ENCODE results near the gene YIF1B.
A peak's percentile ranks its signal among the peaks of the same experiment; 100 is the strongest.
"Not testable (repeated sequence)": the region's sequence is repeated elsewhere in the genome, so short reads cannot be mapped to it uniquely, and the experiment has no call there.

YIF1B gene

DNA sequence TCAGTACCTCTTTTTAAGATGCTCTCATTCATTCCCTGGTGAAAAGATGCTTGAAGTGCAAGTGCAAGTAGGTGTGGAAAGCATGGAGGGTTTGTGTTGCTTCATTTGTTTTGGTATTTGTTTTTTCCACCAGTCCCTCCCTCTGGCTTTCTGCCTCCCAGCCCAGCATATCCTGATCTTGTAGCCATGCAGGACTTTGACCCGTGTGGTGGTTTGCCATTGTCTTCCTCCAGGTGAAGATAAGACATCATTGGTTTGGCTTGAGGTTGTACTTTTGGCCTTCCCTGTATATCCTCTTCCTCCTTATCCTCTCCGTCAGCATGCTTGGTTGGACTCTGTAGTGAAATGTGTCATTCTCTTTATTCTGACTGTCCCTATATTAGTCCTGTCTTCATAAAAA is 42.2 kb downstream of the YIF1B start:
- no peak for DNase-seq

DNA sequence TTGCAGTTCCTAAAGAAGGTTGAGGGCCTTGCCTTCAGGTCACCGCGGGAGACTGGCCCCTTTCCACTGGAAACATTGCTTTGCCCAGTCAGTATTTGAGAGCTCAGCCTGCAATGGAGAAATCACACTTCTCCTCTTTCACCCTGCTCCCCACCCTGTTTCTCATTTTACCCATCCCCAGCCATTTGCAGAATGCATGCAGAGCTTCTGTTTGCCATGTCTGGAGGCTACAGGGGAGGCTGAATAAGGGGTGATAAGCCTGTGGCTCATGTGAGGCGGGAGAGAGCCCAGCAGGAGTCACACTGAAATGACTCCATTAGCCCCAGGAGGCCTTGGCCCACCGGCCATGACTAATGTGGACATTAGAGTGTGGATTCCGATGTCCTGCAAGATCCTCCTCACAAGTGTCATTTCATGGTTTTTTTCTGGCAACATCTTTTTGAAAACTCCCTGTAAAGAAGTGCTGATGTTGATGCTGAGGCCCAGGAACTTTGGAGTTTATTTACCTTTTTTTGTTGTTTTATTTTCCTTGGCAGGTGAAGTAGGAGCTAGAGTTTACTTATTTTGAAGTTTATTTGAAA is 45.1 kb downstream of the YIF1B start:
- no peak for DNase-seq

DNA sequence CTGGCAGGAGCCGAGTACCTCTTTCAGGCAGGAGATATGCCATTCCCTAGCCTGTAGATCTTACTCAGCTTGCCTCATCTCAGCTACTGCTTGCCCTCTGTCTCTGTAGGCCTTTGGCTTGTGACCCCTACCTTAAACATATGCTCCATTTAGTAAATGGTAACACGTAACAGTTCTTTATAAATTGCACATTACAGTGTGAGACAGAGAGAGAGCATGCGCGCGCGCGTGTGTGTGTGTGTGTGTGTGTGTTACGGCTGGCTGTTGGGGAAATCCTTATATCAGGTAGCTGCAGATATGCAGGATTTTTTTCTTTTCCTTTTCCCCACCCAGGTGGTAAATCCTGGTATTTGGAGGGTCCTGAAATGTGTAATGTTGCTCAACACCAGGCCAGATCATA is 47.2 kb downstream of the YIF1B start:
- DNase-seq: no peak

DNA sequence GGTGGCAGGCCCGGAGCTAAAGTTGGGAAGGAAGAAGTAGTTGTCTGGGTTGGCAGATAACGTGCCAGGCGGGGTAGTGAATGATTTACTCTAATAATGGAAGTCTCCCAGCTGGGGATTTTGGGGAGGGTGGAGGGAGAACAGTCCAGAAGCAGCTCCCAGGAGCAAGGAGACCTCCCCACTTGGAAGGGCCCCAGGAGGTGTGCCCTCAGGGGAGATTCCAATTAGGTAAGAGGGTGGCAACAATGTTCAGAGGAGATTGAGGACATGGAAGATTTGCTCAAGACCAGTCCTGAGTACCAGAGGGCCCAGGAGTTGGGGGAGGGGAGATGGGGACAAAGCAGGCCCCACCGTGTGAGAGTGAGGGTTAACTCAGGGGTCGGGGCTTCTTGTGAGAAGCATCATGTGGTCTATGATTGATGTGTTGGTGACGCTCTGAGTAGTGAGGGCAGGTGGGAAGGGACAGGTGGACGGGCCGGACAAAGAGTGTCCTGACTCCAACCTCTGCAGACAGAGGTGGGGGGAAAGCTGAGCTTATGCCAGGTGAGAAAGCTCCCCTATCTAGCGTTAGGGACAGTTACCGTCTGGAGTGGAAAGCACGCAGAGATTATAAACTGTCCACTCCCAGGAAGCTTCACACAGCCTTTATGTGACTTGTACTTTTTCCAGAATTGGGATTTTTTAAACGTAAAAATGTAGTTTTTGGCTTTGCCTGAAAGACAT is 47.8 kb downstream of the YIF1B start:
- DNase-seq: no peak

DNA sequence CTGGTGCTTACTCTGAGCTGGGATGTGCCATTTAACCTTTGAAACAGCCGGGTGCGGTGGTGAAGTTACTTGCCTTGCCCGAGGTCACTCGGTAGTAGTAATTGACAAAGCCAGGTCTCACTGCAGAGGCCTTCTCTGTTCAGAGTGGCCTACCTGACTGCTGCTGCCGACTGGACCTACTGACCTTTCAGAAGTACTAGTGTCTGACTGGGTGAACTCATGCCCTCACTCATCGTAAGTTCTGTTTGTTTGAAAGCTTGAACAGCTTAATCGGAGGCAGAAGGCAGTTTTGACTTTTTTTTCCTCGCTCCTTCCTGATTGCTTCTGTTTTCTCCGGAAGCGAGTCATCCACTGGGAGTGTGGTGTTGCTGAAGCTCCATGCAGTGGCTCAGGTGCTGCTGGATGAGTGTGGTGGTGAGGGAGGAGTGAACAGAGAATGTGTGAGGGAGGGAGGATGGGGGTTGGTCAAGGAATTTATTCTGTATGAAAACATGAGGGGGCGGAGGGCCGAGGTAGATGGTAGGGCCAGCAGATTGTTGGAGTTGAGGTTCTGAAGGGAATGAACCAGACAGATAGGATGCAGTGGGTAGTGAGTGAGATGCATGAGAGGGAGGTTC is 48.7 kb downstream of the YIF1B start:
- DNase-seq: no peak

DNA sequence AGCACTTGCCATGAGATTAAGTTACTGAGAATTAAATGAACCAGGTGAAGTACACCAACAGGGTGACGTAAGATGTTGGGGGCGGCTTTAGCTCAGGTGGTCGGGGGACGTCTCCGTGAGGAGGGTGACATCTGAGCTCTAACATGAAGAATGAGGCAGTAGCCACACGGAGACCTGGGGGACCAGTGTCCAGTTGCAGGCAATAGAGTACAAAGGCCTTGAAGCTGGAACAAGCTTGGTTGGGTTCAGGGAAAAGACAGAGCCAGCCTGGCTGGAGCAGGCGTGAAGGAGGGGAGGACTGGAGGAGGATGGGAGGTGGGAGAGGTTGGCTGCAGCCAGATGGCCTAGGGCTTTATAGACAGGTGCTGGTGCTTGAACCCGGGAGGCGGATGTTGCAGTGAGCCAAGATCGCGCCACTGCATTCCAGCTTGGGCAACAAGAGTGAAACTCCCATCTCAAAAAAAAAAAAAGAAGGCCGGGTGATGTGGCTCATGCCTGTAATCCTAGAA is 49.8 kb downstream of the YIF1B start:
- DNase-seq: no peak

DNA sequence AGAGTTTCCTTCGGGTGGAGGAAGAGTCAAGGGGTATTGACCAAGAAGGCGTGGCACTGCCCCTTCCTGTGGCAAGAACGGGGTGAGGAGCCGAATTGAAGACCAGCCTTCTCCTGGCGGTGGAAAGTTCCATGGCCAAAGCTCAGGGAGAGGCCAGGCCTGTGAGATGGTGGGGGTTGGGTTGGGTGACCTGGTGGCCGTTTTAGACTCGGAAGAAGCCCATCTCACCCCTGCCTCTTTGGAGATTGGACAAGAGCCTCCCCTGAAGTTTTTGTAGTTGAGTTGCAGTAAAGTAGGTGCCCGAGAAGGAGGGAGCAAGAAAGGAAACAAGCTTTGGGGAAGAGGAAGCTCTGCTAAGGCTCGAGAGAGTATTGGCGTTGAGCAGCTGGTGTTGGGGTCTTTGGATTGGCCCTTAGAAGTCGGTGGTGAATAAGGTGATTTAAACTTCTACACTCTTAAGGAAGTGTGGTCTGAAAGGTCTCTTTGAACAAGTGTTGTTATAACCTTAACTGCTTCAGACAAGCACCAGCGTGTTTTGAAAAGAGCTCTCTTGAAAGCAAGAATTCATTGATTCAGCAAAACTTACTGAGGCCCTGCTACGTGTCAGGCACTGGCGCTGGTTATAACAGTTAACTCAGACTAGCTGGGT is 50.4 kb downstream of the YIF1B start:
- no peak for DNase-seq

DNA sequence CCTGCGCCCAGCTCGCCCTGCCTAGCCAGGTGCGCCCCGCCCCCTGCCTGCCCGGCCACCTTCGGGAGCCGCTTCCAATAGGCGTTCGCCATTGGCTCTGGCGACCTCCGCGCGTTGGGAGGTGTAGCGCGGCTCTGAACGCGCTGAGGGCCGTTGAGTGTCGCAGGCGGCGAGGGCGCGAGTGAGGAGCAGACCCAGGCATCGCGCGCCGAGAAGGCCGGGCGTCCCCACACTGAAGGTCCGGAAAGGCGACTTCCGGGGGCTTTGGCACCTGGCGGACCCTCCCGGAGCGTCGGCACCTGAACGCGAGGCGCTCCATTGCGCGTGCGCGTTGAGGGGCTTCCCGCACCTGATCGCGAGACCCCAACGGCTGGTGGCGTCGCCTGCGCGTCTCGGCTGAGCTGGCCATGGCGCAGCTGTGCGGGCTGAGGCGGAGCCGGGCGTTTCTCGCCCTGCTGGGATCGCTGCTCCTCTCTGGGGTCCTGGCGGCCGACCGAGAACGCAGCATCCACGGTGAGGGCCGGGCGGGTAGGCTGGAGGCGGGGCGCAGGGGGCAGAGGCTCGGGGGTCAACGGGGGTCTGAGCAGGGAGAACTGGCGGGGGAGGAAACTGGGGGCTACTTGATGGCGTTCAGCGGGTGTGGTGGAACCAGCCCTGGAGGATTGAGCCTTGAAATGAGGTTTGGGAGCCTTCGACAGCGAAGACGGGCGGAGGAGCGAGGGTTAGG is 51.1 kb downstream of the YIF1B start, which contains the start of gene SPINT2:
Gene SPINT2 (plus strand): TSS at position 88 of the 727 bp plus-strand sequence. CDS start 320 bp downstream, at position 408.
- DNase-seq: no peak

DNA sequence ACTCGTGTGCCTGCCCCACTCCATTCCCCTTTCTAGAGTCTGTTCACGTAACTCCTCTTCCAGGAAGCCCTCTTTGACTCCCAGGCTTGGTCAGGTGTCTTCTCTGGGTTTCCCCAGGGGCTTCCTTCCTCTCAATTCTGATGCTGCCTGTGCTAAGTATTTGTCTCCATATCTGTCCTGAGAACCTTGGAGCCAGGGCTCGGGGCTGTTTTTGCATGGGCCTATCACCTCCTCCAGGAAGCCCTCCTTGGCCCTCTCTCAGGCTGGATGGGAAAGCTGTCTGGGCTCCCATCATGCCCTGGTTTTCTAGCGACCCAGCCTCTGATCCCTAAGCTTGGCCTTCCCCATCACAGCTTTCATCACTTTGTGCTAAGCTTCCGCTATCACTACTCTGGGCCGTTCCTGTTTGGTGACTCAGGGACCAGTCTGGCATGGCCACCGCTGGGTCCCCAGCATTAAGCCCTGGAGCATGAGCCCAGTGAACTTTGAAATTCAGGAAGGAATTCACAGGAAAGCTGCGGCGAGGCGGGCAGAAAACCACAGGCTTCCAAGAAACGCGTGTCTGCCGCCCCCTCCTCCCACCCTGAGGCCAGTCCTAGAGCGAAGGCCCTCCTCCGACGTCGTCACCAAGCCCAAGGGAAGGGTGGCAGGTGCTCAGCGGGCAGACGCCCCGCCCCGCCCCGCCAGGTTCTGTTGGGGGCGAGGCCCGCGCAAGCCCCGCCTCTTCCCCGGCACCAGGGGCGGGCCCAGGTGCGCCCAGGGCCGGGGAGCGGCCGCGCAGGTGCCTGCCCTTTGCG is 51.9 kb downstream of the YIF1B start:
- peak; percentile 79 for DNase-seq

DNA sequence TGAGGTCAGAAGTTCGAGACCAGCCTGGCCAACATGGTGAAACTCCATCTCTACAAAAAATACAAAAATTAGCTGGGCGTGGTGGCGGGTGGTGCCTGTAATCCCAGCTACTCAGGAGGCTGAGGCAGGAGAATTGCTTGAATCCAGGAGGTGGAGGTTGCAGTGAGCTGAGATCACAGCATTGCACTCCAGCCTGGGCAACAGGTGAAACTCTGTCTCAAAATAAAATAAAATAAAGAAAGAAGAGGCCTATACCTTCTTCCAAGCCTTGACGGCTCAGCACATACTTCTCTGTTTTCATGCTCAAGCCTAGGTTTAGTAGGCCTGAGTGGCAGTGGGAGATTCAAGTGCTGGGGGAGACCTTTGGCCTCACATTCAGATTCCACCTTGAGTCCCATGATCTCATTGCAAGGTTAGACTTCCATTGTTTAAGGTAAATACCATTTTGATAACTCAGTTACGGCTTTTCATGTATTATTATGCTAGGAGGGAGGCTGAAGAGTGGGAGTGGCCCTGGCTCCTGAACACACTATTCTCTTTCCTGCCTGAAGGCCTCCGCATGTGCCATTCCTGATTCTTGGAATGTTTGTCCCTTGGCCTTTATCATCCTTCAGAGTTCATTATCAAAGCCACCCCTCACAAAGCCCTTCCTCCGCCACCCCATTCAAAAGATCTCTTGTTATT is 53.0 kb downstream of the YIF1B start:
- no peak for DNase-seq

DNA sequence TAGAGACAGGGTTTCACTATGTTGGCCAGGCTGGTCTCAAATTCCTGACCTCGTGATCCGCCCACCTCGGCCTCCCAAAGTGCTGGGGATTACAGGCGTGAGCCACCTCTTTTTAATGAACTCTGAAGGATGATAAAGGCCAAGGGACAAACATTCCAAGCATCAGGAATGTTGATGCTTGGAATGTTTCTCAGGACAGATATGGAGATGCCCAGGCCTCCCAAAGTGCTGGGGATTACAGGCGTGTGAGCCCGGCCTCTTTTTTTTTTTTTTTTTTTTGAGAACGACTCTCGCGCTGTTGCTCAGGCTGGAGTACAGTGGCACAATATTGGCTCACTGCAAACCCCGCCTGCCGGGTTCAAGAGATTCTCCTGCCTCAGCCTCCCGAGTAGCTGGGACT is 53.8 kb downstream of the YIF1B start:
- not testable (repeated sequence) for DNase-seq

DNA sequence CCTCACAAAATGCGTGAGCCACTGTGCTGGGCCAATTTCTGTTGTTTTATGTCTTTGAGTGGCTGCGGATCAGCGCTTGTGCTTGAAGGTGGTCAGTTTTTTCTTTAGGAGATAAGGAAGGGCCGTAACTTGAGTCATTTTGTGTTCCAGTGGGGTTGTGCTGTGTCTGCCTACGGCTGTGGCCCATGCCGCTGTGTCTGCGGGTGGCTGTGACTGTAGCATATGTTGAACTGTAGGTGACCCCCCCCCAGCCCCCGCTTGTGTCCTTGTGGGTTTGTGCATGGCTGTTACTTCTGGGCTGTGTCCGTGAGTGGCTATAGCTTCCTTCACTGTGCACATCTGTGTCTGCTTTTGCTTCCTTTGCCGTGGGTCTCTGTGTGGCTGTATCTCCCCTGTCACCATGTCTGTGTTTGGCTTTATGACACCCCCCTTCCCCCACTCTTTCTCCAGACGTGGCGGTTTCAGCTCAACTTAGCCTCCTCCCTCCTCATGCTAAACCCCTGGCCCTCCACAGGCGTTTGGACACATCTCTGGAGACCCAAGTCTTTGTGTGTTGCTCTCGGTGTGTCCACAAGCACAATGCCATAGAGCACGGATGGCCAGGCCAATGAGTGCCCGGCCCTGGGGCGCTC is 60.2 kb downstream of the YIF1B start:
- DNase-seq: no peak

DNA sequence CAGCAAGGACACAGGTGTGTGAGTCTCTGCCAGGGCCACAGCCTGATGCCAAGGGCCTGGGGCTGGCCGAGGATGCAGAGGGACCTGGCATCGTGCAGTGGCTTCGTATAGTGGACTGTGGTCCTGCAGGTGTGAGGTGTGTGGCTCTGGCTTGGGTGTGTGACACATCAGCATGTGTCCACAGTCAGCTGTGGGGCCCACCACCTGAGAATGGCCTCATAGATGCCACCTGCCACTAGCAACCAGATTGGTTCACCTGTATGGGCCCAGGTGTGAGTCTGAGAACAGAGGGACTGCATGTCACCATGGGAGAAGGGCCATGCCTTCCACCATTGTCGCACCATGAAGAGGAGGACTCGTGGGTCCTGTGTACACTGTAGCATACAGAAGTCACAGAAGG is 62.0 kb downstream of the YIF1B start:
- no peak for DNase-seq
